HG03060 (cell line): Measurements from ENCODE around the gene PLCH1.

Source experiments
- ATAC-seq: cut with Tn5 transposase; IDR thresholded peaks from one replicate; pipeline ENCODE4 v1.9.1; 2021; ENCODE audit warnings: low read depth, moderate number of reproducible peaks; ENCODE audit not compliant: unreplicated experiment

Gene PLCH1

DNA sequence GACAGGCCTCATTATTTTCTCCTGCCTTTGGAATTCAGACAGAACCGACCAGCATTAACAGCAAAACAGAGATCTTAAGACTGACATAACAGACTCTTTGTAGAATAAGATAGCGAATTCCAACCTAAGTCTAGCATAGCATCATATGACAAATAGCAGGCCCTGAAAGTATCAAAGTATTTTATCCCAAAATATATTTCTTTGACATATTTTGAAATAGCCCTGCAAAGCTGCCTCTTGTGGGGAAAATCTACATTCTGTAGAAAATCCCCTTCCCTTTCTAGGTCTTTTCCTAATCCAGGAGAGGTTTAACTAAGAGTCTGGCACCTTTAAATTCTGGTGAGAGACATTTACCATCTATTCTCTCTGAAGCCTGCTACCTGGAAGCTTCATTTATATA lies 417.0 kb downstream of the PLCH1 start:
- ATAC-seq: no peak

DNA sequence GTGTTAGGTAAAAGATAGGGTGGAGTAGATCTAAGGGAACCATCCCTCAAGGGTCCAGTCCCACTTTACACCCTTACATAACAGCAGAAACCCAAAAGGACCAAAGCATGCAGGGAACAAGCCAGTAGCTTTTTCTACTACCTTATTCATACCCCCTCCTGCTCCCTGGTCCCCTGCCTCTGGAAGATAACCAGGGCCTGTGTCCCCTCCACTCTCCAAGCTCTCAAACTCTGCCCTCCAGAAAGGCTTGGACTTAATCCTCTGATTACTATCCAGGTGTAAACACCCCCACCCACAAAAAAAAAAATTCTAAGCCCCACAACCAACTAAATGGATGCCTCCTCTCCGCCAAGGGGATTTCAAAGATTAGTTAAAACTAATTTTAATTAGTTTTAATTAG lies 417.4 kb downstream of the PLCH1 start:
- ATAC-seq: no peak

DNA sequence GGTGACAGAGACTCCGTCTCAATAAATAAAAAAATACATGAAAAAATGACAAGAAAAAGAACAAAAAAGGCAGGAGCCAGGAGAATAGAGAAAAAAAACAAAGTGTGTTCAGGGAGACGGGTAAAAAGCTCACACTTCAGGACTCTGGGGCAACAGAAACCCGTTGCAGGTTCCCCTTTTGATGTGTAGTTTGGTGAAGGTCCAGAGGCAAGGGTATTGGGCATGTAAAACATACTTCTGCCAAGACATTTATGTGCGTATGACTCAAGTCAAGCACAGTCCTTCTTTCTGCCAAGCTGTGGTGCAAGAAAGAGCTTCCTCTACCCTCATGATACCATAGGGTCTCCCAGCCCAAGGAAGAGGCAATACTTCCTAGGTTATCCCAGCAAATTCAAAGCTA lies 418.0 kb downstream of the PLCH1 start:
- no peak for ATAC-seq

DNA sequence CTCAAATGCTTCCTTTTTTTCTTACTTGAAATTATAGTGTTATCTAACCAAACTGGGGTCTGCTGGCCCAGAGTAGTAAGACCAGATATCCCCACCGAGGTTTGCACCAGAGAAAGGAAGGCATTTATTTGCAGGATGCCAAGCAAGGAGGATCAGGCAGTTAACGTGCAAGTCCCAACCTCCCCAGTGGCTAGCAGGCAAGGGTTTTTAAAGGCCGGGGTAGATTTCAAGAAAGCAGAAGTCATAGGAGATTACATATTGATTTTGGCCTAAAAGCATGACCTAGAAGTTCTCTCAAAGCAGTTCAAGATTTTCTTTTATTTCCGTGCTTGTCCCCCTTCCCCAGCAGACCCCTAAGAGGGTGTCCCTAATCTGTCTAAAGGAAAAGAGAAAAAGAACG lies 418.6 kb downstream of the PLCH1 start:
- ATAC-seq: no peak
